Suprapubic skin (tissue), 4 donors: ENCODE measurements around the gene GABRA5. TPM values are rescaled to one million over a fixed set of nuclear protein-coding genes. Genes with fewer than 3 reads are reported as not detected.
A peak's percentile ranks its signal among the peaks of the same experiment; 100 is the strongest.

ENCODE experiments used
- DNase-seq, 2 donors: peaks; one replicate each; pipeline ENCODE4 v3.0.0-alpha.2; 2019; ENCODE audit warnings: low spot score in 2 of 2
- H3K27ac ChIP-seq: fragments of 200-600 bp; sonication (generic); one replicate; pipeline ENCODE4 v1.5.1; 2019
- H3K27me3 ChIP-seq: fragments of 200-600 bp; sonication (generic); one replicate; pipeline ENCODE4 v1.5.1; 2019
- H3K36me3 ChIP-seq: fragments of 200-600 bp; sonication (generic); one replicate; pipeline ENCODE4 v1.5.1; 2019
- H3K4me1 ChIP-seq: fragments of 200-600 bp; sonication (generic); one replicate; pipeline ENCODE4 v1.5.1; 2019
- H3K4me3 ChIP-seq: fragments of 200-600 bp; sonication (generic); one replicate; pipeline ENCODE4 v1.5.1; 2019; ENCODE audit warnings: mild to moderate bottlenecking
- H3K9me3 ChIP-seq: fragments of 200-600 bp; sonication (generic); one replicate; pipeline ENCODE4 v1.5.1; 2019
- EP300 ChIP-seq: sonication (generic); formaldehyde crosslinking; IDR thresholded peaks from one replicate; pipeline ENCODE4 v1.6.1; 2017; ENCODE audit warnings: antibody characterized with exemption
- POLR2A ChIP-seq, 2 donors: fragments of 450-650 bp; IDR thresholded peaks; one replicate each; pipeline ENCODE4 v1.6.1; 2017; ENCODE audit warnings: antibody characterized with exemption in 2 of 2, mild to moderate bottlenecking in 2 of 2, moderate library complexity in 2 of 2
- POLR2AphosphoS5 ChIP-seq, 3 donors: sonication (generic); formaldehyde crosslinking; IDR thresholded peaks; one replicate each; pipeline ENCODE4 v1.6.1; 2017; ENCODE audit warnings: antibody characterized with exemption in 3 of 3
- WGBS: methylation state at CpG from one replicate; pipeline ENCODE4 v1.1.5; 2018; 5-methylcytosine and 5-hydroxymethylcytosine counted together
- total RNA-seq, 4 donors: library from RNA; depleted of rRNA; stranded (reverse); fragments of >200 nt; gene quantifications; one replicate each; pipeline ENCODE4 v1.1.0, GENCODE V29; 2016
- TF ChIP-seq, protein P1 (sequence below), 2 donors: fragments of 200-600 bp in 1 of 2; fragments of 450-650 bp in 1 of 2; sonication (generic) in 1 of 2; IDR thresholded peaks; one replicate each; pipeline ENCODE4 v1.5.1; 2016 to 2019; ENCODE audit warnings: antibody characterized with exemption in 2 of 2, mild to moderate bottlenecking in 1 of 2, moderate library complexity in 1 of 2

The GABRA5 gene
- total RNA-seq, 4 donors from 2014 or later, result not detected

DNA sequence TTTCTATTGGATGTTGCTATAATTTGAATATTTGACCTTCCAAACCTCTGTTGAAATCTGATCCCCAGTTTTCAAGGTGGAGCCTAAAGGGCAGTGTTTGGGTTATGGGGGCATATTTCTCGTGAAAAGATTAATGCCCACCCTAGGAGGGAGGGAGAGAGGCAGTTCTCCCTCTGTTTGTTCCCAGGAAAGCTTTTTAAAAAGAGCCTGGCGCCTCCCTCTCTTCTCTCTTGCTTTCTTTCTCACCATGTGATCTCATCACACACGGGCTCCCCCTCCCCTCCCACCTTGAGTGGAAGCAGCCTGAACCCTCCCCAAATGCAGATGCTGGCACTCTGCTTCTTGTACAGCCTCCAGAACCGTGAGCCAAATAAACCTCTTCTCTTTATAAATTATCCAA, 12.4 kb upstream of the GABRA5 start:
- TF ChIP-seq, protein P1, sequence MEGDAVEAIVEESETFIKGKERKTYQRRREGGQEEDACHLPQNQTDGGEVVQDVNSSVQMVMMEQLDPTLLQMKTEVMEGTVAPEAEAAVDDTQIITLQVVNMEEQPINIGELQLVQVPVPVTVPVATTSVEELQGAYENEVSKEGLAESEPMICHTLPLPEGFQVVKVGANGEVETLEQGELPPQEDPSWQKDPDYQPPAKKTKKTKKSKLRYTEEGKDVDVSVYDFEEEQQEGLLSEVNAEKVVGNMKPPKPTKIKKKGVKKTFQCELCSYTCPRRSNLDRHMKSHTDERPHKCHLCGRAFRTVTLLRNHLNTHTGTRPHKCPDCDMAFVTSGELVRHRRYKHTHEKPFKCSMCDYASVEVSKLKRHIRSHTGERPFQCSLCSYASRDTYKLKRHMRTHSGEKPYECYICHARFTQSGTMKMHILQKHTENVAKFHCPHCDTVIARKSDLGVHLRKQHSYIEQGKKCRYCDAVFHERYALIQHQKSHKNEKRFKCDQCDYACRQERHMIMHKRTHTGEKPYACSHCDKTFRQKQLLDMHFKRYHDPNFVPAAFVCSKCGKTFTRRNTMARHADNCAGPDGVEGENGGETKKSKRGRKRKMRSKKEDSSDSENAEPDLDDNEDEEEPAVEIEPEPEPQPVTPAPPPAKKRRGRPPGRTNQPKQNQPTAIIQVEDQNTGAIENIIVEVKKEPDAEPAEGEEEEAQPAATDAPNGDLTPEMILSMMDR (IDR thresholded peaks at IDR 0.05), result no peak
- TF ChIP-seq POLR2A (IDR thresholded peaks at IDR 0.05) (no peak), POLR2AphosphoS5 (IDR thresholded peaks at IDR 0.05) (no peak), EP300 (no peak)
- Histone ChIP-seq H3K27me3 (no peaks in the 10 kb centered on the region), H3K4me1 (no peaks in the 10 kb centered on the region), H3K4me3 (no peak overlapping the region), H3K36me3 (no peaks in the 10 kb centered on the region), H3K9me3 (no peaks in the 10 kb centered on the region), H3K27ac (no peak overlapping the region)
- no peak for DNase-seq
- 51% methylated on average over 4 of the region's 4 CpGs for WGBS

DNA sequence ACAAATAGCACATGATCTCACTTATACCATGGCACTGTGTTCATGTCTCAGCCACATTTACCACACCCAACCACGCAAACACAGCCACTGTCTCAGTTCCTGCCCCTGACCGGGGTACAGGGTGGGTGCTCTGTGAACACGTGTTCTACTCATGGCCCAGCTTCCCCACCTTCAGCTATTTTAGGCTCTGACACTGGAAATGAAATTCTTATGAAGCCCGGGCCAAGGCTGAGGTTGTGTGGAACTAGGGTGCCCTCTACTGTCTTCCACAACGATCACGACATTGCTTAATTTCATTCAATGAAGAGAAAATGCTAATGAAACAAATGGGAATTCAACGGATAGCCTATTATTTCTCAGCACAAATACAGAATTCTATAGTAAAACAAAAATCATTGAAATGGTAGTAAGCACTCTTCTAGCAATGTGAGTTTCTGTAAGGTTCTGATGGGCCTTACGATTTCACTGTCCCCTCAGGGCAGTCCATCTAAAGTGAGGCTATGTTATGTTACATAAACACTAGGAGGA, 2.1 kb upstream of the GABRA5 start:
- 5% methylated on average over 8 of the region's 8 CpGs for WGBS
- peaks cover 37% of the 10 kb centered on the region for H3K27me3 ChIP-seq

DNA sequence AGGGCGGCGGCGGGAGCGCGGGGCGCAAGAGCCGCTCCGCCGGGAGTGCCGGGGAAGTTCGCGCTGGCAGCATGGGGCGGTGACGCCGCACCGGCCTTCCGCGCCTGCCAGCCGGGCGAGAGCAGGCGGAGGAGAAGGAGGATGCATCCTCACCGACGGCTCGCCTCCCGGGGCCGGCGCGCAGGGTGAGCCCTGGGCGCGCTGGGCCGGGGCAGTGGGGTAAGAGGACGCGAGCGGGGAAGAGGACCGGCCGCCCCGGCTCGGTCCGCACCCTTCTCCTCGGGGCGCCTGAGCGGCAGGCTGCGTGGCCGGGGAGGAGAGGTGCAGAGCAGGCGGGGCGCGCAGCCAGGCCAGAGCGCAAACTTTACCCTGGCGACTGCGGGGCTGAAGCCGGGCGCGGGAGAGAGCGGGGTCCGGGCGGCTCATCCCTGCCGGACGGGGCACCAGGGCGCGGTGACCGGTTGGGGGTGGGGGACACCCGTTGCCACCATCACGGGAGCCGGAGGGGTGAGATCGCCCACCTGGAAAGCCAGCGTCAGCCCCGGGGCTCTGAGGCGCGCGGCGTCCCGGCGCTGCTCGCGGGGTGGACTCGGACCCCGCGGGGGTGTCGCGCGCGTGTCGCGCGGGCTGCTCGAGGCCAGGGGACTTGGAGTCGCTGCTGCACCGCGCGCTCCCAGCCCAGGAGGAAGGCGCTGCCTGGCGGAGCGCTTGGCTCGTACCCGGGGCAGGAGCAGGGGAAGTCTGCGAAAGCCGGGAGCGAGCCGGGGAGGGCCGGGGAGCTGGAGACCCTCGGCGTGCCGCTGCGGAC, 542 bp downstream of the GABRA5 start:
- TF ChIP-seq EP300 (no peak), POLR2A (IDR thresholded peaks at IDR 0.05) (no peak), POLR2AphosphoS5 (IDR thresholded peaks at IDR 0.05) (no peak)
- TF ChIP-seq, protein P1 (IDR thresholded peaks at IDR 0.05), result no peak
- H3K4me3 ChIP-seq, result peak overlapping the region; percentile 23
- DNase-seq, result no peak
- H3K4me1 ChIP-seq, result peaks cover 14% of the 10 kb centered on the region
- 0% methylated on average over 6 of the region's 104 CpGs for WGBS
- H3K9me3 ChIP-seq, result no peaks in the 10 kb centered on the region
- no peak overlapping the region for H3K27ac ChIP-seq
- H3K36me3 ChIP-seq, result no peaks in the 10 kb centered on the region
- peaks cover 45% of the 10 kb centered on the region for H3K27me3 ChIP-seq

More for the DNA sequence above, 2.1 kb upstream of the GABRA5 start:
- no peaks in the 10 kb centered on the region for H3K36me3 ChIP-seq
- no peak for DNase-seq
- H3K4me3 ChIP-seq, result no peak overlapping the region
- H3K9me3 ChIP-seq, result no peaks in the 10 kb centered on the region
- peaks cover 14% of the 10 kb centered on the region for H3K4me1 ChIP-seq
- TF ChIP-seq EP300, result no peak
- TF ChIP-seq, protein P1 (IDR thresholded peaks at IDR 0.05), result peak; percentile 15 to 37
- H3K27ac ChIP-seq, result no peak overlapping the region

DNA sequence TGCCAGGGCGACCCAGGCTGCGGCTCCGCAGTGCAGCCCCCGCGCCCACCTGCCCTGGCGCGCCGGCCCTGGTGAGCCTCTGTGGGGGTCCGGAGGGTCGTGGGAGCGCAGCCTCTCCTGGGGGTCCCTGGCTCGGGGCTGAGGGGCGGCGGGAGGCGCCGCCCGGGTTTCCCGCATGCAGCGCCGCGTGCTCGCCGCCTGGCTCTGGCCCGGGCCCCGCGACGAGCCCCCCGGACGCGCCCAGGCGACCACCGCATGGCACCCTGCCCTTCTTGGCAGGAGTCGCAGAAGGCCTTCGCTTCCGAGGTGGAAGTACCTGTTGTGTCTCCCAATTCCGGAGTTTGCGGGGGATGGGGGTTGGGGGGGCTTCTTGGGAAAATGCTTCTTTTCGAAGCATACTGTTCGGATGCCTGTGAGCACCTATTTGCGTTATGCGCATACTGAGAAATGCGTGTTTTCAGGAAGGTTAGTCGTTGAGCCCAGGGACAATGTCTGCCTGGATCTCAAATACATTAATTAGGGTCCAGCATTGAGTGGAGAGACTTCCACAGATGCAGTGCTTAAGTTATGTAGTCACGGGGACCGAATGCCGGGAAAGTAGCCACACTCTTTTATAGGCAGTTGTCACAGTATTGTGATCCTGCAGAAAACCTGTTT, 1.3 kb downstream of the GABRA5 start:
- Histone ChIP-seq H3K27ac (no peak overlapping the region), H3K4me1 (peaks cover 14% of the 10 kb centered on the region), H3K36me3 (no peaks in the 10 kb centered on the region), H3K9me3 (no peaks in the 10 kb centered on the region), H3K4me3 (peak overlapping the region; percentile 23), H3K27me3 (peaks cover 45% of the 10 kb centered on the region)
- WGBS, result 35% methylated on average over 11 of the region's 46 CpGs
- no peak for TF ChIP-seq POLR2AphosphoS5 (IDR thresholded peaks at IDR 0.05)
- TF ChIP-seq EP300, result no peak
- TF ChIP-seq, protein P1 (IDR thresholded peaks at IDR 0.05), result no peak
- no peak for TF ChIP-seq POLR2A (IDR thresholded peaks at IDR 0.05)
- no peak for DNase-seq

DNA sequence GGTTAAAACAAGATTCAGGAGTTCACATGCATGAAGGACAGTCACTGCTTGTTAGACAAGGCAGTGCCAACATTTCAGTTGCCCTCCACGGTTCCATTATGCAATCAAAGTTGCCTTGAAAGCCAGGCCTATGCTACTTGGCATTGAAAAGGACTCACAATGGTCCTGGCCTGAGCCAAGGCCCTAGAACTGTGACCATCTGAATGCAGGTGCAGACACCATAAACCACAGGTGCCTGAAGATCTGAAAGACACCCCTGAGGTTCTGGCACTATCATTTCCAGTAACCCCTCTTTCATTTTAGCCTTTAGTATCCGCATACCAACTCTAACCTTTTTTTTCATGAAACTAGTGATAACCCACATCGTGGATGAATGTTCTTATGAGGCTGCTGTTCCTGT, 2.8 kb downstream of the GABRA5 start:
- H3K27me3 ChIP-seq, result peaks cover 45% of the 10 kb centered on the region
- DNase-seq, result no peak

More for the DNA sequence above, 2.8 kb downstream of the GABRA5 start:
- WGBS, result 57% methylated on average over 3 of the region's 3 CpGs
- peaks cover 14% of the 10 kb centered on the region for H3K4me1 ChIP-seq
- H3K4me3 ChIP-seq, result no peak overlapping the region
- no peak overlapping the region for H3K27ac ChIP-seq
- H3K36me3 ChIP-seq, result no peaks in the 10 kb centered on the region
- TF ChIP-seq, protein P1 (IDR thresholded peaks at IDR 0.05), result no peak
- TF ChIP-seq POLR2A (IDR thresholded peaks at IDR 0.05) (no peak), EP300 (no peak), POLR2AphosphoS5 (IDR thresholded peaks at IDR 0.05) (no peak)
- no peaks in the 10 kb centered on the region for H3K9me3 ChIP-seq
